H9 (cell line): ENCODE results near the gene PXDN. TPM values are rescaled to one million over a fixed set of nuclear protein-coding genes. Genes with fewer than 3 reads are reported as not detected.
A peak's percentile ranks its signal among the peaks of the same experiment; 100 is the strongest.

Experiments used
- DNase-seq: peaks from one replicate; pipeline ENCODE4 v3.0.0-alpha.2; 2017
- H2AFZ ChIP-seq: one replicate; pipeline ENCODE4 v1.6.1; 2013; ENCODE audit warnings: mild to moderate bottlenecking, low read length, control low read depth, moderate library complexity
- H2AK5ac ChIP-seq: 2 replicates; pipeline ENCODE4 v1.6.1; 2013; ENCODE audit warnings: low read length, control low read depth, mixed read lengths; ENCODE audit not compliant: insufficient read length
- H2BK120ac ChIP-seq: one replicate; pipeline ENCODE4 v1.6.1; 2013; ENCODE audit warnings: low read depth, mild to moderate bottlenecking, low read length, control low read depth, inconsistent platforms; ENCODE audit not compliant: poor library complexity, severe bottlenecking
- H2BK12ac ChIP-seq: 2 replicates; pipeline ENCODE4 v1.6.1; 2013; ENCODE audit warnings: low read length, control low read depth, mixed read lengths, low read depth; ENCODE audit not compliant: insufficient read length
- H2BK15ac ChIP-seq: 2 replicates; pipeline ENCODE4 v1.6.1; 2013; ENCODE audit warnings: low read depth, low read length, control low read depth
- H2BK20ac ChIP-seq: one replicate; pipeline ENCODE4 v1.6.1; 2013; ENCODE audit warnings: low read depth, mild to moderate bottlenecking, low read length, control low read depth, inconsistent platforms; ENCODE audit not compliant: poor library complexity, severe bottlenecking
- H2BK5ac ChIP-seq: 2 replicates; pipeline ENCODE4 v1.6.1; 2013; ENCODE audit warnings: low read length, control low read depth, mixed read lengths; ENCODE audit not compliant: insufficient read length
- H3K14ac ChIP-seq: 2 replicates; pipeline ENCODE4 v1.6.1; 2013; ENCODE audit warnings: low read length, control low read depth; ENCODE audit not compliant: insufficient read depth
- H3K18ac ChIP-seq: 2 replicates; pipeline ENCODE4 v1.6.1; 2013; ENCODE audit warnings: low read depth, mild to moderate bottlenecking, mixed read lengths, low read length, control low read depth; ENCODE audit not compliant: insufficient read length
- H3K23ac ChIP-seq: 2 replicates; pipeline ENCODE4 v1.6.1; 2013; ENCODE audit warnings: low read length, control low read depth, mixed read lengths, low read depth; ENCODE audit not compliant: insufficient read length
- H3K23me2 ChIP-seq: 2 replicates; pipeline ENCODE4 v1.6.1; 2013; ENCODE audit warnings: low read depth, mild to moderate bottlenecking, mixed read lengths, low read length, control low read depth; ENCODE audit not compliant: insufficient read length, poor library complexity, severe bottlenecking
- H3K27ac ChIP-seq: 2 replicates; pipeline ENCODE4 v1.5.1; 2013; ENCODE audit warnings: low read length, control low read depth, mixed read lengths, low read depth; ENCODE audit not compliant: insufficient read length
- H3K27me3 ChIP-seq: 2 replicates; pipeline ENCODE4 v1.6.1; 2013; ENCODE audit warnings: low read length, control low read depth, inconsistent platforms; ENCODE audit not compliant: insufficient read depth
- H3K4ac ChIP-seq: 2 replicates; pipeline ENCODE4 v1.6.1; 2013; ENCODE audit warnings: low read depth, mild to moderate bottlenecking, control low read depth, inconsistent platforms, low read length, moderate library complexity
- H3K4me1 ChIP-seq: 2 replicates; pipeline ENCODE4 v1.6.1; 2013; ENCODE audit warnings: low read length, control low read depth, inconsistent platforms; ENCODE audit not compliant: insufficient read depth
- H3K4me2 ChIP-seq: 2 replicates; pipeline ENCODE4 v1.6.1; 2013; ENCODE audit warnings: low read length, control low read depth, mixed read lengths; ENCODE audit not compliant: insufficient read length, insufficient read depth
- H3K56ac ChIP-seq: 2 replicates; pipeline ENCODE4 v1.6.1; 2013; ENCODE audit warnings: low read depth, mild to moderate bottlenecking, mixed read lengths, low read length, control low read depth; ENCODE audit not compliant: insufficient read length
- H3K79me1 ChIP-seq: 2 replicates; pipeline ENCODE4 v1.6.1; 2013; ENCODE audit warnings: low read depth, mild to moderate bottlenecking, moderate library complexity, low read length, control low read depth, inconsistent platforms; ENCODE audit not compliant: insufficient read depth, poor library complexity, severe bottlenecking
- H3K79me2 ChIP-seq: 2 replicates; pipeline ENCODE4 v1.6.1; 2013; ENCODE audit warnings: low read length, control low read depth, inconsistent platforms; ENCODE audit not compliant: insufficient read depth
- H3K9ac ChIP-seq: 2 replicates; pipeline ENCODE4 v1.6.1; 2013; ENCODE audit warnings: low read length, control low read depth, mixed read lengths; ENCODE audit not compliant: insufficient read length; ENCODE audit errors: extremely low read depth
- H3K9me3 ChIP-seq: one replicate; pipeline ENCODE4 v1.6.1; 2013; ENCODE audit warnings: low read depth, low read length, inconsistent platforms; ENCODE audit not compliant: control insufficient read depth
- H3T11ph ChIP-seq: one replicate; pipeline ENCODE4 v1.6.1; 2013; ENCODE audit warnings: mild to moderate bottlenecking, low read length, control low read depth, inconsistent platforms
- H4K20me1 ChIP-seq: one replicate; pipeline ENCODE4 v1.6.1; 2013; ENCODE audit not compliant: control insufficient read depth, insufficient read length, insufficient read depth
- H4K5ac ChIP-seq: 2 replicates; pipeline ENCODE4 v1.6.1; 2013; ENCODE audit warnings: low read depth, mild to moderate bottlenecking, mixed read lengths, low read length, control low read depth; ENCODE audit not compliant: insufficient read length
- H4K8ac ChIP-seq: replicated peaks from 2 replicates; pipeline ENCODE4 v1.6.1; 2013; ENCODE audit warnings: low read length, control low read depth, mixed read lengths, low read depth; ENCODE audit not compliant: insufficient read length
- H4K91ac ChIP-seq: 2 replicates; pipeline ENCODE4 v1.6.1; 2013; ENCODE audit warnings: low read depth, mild to moderate bottlenecking, moderate library complexity, mixed read lengths, low read length, control low read depth; ENCODE audit not compliant: insufficient read length
- H3K27ac Mint-ChIP-seq, 3 experiments: 2 replicates in 2 of 3; 3 replicates in 1 of 3; pipeline ENCODE4 v1.8.0; 2020 to 2021; ENCODE audit warnings: mixed read lengths in 3 of 3, mild to moderate bottlenecking in 1 of 3, moderate library complexity in 1 of 3
- H3K27me3 Mint-ChIP-seq: 2 replicates; pipeline ENCODE4 v1.8.0; 2021; ENCODE audit warnings: low read depth, mild to moderate bottlenecking, moderate library complexity, mixed read lengths
- H3K36me3 Mint-ChIP-seq, 3 experiments: 2 replicates in 2 of 3; 3 replicates in 1 of 3; pipeline ENCODE4 v1.8.0; 2020 to 2021; ENCODE audit warnings: low read depth in 3 of 3, mixed read lengths in 3 of 3; ENCODE audit not compliant: insufficient read depth in 1 of 3
- H3K4me1 Mint-ChIP-seq, 2 experiments: 2 replicates each; pipeline ENCODE4 v1.8.0; 2020; ENCODE audit warnings: mixed read lengths in 2 of 2
- H3K4me3 Mint-ChIP-seq, 2 experiments: 2 replicates in 1 of 2; 3 replicates in 1 of 2; pipeline ENCODE4 v1.8.0; 2020 to 2021; ENCODE audit warnings: mild to moderate bottlenecking in 2 of 2, mixed read lengths in 2 of 2, moderate library complexity in 1 of 2
- H3K9me3 Mint-ChIP-seq, 2 experiments: 2 replicates in 1 of 2; 3 replicates in 1 of 2; pipeline ENCODE4 v1.8.0; 2020; ENCODE audit warnings: mild to moderate bottlenecking in 2 of 2, mixed read lengths in 2 of 2, moderate library complexity in 1 of 2
- CTCF ChIP-seq: fragments of 200-600 bp; sonication (generic); conservative IDR thresholded peaks from 3 replicates; pipeline ENCODE4 v1.8.0; 2021; ENCODE audit warnings: antibody characterized with exemption, mild to moderate bottlenecking
- WGBS: extraction: QIAGEN DNeasy Blood & Tissue Kit; methylation state at CpG from one replicate; pipeline ENCODE4 v1.1.7; 2013; ENCODE audit warnings: missing lambda C conversion rate, low lambda C conversion rate, mixed read lengths; ENCODE audit not compliant: insufficient read length; ENCODE audit errors: extremely low coverage; 5-methylcytosine and 5-hydroxymethylcytosine counted together
- total RNA-seq: library from RNA; stranded (reverse); gene quantifications from 2 replicates; pipeline ENCODE4 v1.2.1, GENCODE V29; 2021

PXDN gene
- total RNA-seq, 1 experiment from 2014 or later = 146 TPM

GRCh38 chr2:1766851-1767811, 22.8 kb upstream of the PXDN start:
- Histone ChIP-seq H2BK15ac (no peak overlapping the region), H4K20me1 (no peaks in the 10 kb centered on the region), H3K18ac (no peak overlapping the region), H3K79me1 (no peaks in the 10 kb centered on the region), H2AFZ (no peak overlapping the region), H4K8ac (no peak overlapping the region), H3K4me1 (peaks cover 7% of the 10 kb centered on the region; the same call in 1 of the 2 replicates), H3K9me3 (no peaks in the 10 kb centered on the region), H3K56ac (no peak overlapping the region), H4K91ac (no peak overlapping the region), H2BK120ac (no peak overlapping the region), H3K23ac (no peak overlapping the region), H3K9ac (no peak overlapping the region), H3K14ac (0 out of 2 replicates have a peak overlapping the region, but pooled peaks have one; percentile 5), H3K27me3 (no peaks in the 10 kb centered on the region), H4K5ac (no peak overlapping the region), H3T11ph (no peak overlapping the region), H3K27ac (no peak overlapping the region), H2BK12ac (no peak overlapping the region), H2BK20ac (no peak overlapping the region), H3K23me2 (no peaks in the 10 kb centered on the region), H3K4me2 (no peak overlapping the region), H3K79me2 (no peaks in the 10 kb centered on the region), H2BK5ac (no peak overlapping the region), H2AK5ac (no peak overlapping the region), H3K4ac (no peak overlapping the region)
- Mint-ChIP-seq H3K4me3 (no peak overlapping the region; a peak in 1 of 5 replicates), H3K27me3 (peaks cover 10% of the 10 kb centered on the region), H3K4me1 (peaks cover 29 to 34% of the 10 kb centered on the region in 2 experiments), H3K9me3 (peaks cover 2 to 7% of the 10 kb centered on the region in 2 experiments; a peak in 2 of 5 replicates), H3K27ac (no peak overlapping the region), H3K36me3 (no peaks in the 10 kb centered on the region; a peak in 1 of 7 replicates)
- peak; percentile 38 for DNase-seq
- no peak for TF ChIP-seq CTCF
- WGBS = no CpG with 5 or more reads among the region's 30 CpGs
